NCI-H187 treated with DMSO at 0.1 percent for 48 hours (cell line): ENCODE data around the gene SPDYE3.
"Not testable (repeated sequence)": the region's sequence is repeated elsewhere in the genome, so short reads cannot be mapped to it uniquely, and the experiment has no call there.

Source experiments
- DNase-seq: peaks from one replicate; lab custom pipeline; 2025; lab: John Stamatoyannopoulos, UW

SPDYE3 gene

GRCh38 chr7:100349757-100350156 is 42.3 kb downstream of the SPDYE3 start:
- DNase-seq = no peak

GRCh38 chr7:100351657-100352058 is 44.2 kb downstream of the SPDYE3 start:
- no peak for DNase-seq

- not testable (repeated sequence) for DNase-seq
Measured at GRCh38 chr7:100352230-100352781, 44.8 kb downstream of the SPDYE3 start.

GRCh38 chr7:100352984-100353684 is 45.6 kb downstream of the SPDYE3 start:
- no peak for DNase-seq

GRCh38 chr7:100353685-100354330 is 46.3 kb downstream of the SPDYE3 start:
- DNase-seq = no peak

GRCh38 chr7:100356416-100357068 is 49.0 kb downstream of the SPDYE3 start:
- DNase-seq = no peak

GRCh38 chr7:100357131-100357561 is 49.6 kb downstream of the SPDYE3 start:
- no peak for DNase-seq

- DNase-seq = no peak
Measured at GRCh38 chr7:100358027-100358856, 50.7 kb downstream of the SPDYE3 start, which contains the start of gene PILRB. TSS of gene PILRB (plus strand) at chr7:100358117. CDS start at chr7:100358303, 186 bp downstream.

GRCh38 chr7:100358857-100359212 is 51.3 kb downstream of the SPDYE3 start:
- no peak for DNase-seq

GRCh38 chr7:100360135-100360854 is 52.8 kb downstream of the SPDYE3 start:
- no peak for DNase-seq

- no peak for DNase-seq
Measured at GRCh38 chr7:100363098-100363497, 55.6 kb downstream of the SPDYE3 start.

GRCh38 chr7:100363797-100364196 is 56.3 kb downstream of the SPDYE3 start:
- DNase-seq = not testable (repeated sequence)

GRCh38 chr7:100364480-100364879 is 57.0 kb downstream of the SPDYE3 start:
- DNase-seq = no peak

GRCh38 chr7:100365998-100366367 is 58.5 kb downstream of the SPDYE3 start:
- not testable (repeated sequence) for DNase-seq

GRCh38 chr7:100366411-100367250 is 59.1 kb downstream of the SPDYE3 start:
- no peak for DNase-seq

- DNase-seq = no peak
Measured at GRCh38 chr7:100367251-100367620, 59.7 kb downstream of the SPDYE3 start.

GRCh38 chr7:100367676-100368613 is 60.4 kb downstream of the SPDYE3 start:
- no peak for DNase-seq

- DNase-seq = no peak
Measured at GRCh38 chr7:100369105-100369504, 61.6 kb downstream of the SPDYE3 start.

- no peak for DNase-seq
Measured at GRCh38 chr7:100370303-100370702, 62.8 kb downstream of the SPDYE3 start.
